WERI-Rb-1 (cell line): ENCODE data around the gene PLA2R1.

ENCODE experiments used
- DNase-seq: peaks from one replicate; pipeline ENCODE4 v3.0.0-alpha.2; 2020
- H3K27ac ChIP-seq: fragments of 250-450 bp; sonication (Bioruptor Pico); 2 replicates; pipeline ENCODE4 v1.5.1; 2020; ENCODE audit warnings: mild to moderate bottlenecking, moderate library complexity
- H3K27me3 ChIP-seq: fragments of 250-450 bp; sonication (Bioruptor Pico); 2 replicates; pipeline ENCODE4 v1.5.1; 2021; ENCODE audit warnings: mild to moderate bottlenecking, low read depth, moderate library complexity; ENCODE audit not compliant: insufficient read depth, severe bottlenecking
- H3K36me3 ChIP-seq: fragments of 250-450 bp; sonication (Bioruptor Pico); 2 replicates; pipeline ENCODE4 v1.5.1; 2020; ENCODE audit warnings: mild to moderate bottlenecking, moderate library complexity
- H3K4me3 ChIP-seq: 2 replicates; pipeline ENCODE4 v1.5.1; 2011; ENCODE audit warnings: low read depth, mild to moderate bottlenecking, control low read depth, low read length
- H3K9me3 ChIP-seq: fragments of 250-450 bp; sonication (Bioruptor Pico); 2 replicates; pipeline ENCODE4 v1.5.1; 2021; ENCODE audit warnings: mild to moderate bottlenecking, moderate library complexity; ENCODE audit not compliant: severe bottlenecking
- TF ChIP-seq, protein P1 (sequence below): IDR thresholded peaks from 2 replicates; pipeline ENCODE4 v1.5.1; 2011; ENCODE audit warnings: low read depth, mild to moderate bottlenecking, control low read depth, inconsistent platforms, low read length

The PLA2R1 gene

DNA sequence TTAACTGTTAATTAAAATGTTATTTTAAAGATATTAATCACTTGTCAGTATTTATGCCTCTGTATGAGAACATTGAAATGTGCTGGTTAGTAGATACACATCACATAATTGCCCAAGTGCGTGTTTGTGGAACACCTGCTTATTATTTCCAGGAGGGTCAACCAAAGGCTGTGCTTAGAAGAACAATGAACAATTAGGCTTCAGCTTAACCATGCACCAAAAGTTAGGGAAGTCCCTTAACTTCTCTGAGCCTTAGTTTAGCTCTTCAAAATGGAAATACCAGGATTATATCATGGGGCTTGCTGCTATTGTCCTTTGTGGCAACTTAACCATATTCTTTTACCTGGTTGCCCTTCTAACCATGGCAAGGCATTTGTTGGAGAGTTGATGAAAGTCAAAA, 43.0 kb upstream of the PLA2R1 start:
- H3K36me3 ChIP-seq: no peaks in the 10 kb centered on the region
- no peak for DNase-seq

DNA sequence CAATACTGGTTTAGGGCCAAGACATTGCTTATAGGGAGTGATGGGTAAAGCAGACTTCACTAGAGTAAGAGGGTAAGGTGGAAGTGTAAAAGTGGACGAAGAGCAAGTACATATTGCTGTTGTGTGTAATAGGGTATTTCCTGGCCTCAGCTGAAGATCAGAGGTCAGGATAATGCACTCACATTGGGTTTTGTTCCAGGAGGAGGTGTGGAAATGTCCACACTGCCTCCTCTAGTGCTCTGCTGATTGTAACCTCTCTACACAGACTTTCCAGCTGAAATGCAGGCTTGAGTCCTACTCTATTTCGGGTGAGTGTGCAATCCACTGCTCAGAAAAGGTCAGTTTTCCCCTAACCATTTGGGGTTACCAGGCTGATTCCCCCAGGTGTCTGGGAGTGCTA, 41.7 kb upstream of the PLA2R1 start:
- no peaks in the 10 kb centered on the region for H3K9me3 ChIP-seq

More for the DNA sequence above, 43.0 kb upstream of the PLA2R1 start:
- Histone ChIP-seq H3K27ac (no peak overlapping the region), H3K27me3 (no peaks in the 10 kb centered on the region), H3K4me3 (no peak overlapping the region), H3K9me3 (no peaks in the 10 kb centered on the region)
- TF ChIP-seq, protein P1, sequence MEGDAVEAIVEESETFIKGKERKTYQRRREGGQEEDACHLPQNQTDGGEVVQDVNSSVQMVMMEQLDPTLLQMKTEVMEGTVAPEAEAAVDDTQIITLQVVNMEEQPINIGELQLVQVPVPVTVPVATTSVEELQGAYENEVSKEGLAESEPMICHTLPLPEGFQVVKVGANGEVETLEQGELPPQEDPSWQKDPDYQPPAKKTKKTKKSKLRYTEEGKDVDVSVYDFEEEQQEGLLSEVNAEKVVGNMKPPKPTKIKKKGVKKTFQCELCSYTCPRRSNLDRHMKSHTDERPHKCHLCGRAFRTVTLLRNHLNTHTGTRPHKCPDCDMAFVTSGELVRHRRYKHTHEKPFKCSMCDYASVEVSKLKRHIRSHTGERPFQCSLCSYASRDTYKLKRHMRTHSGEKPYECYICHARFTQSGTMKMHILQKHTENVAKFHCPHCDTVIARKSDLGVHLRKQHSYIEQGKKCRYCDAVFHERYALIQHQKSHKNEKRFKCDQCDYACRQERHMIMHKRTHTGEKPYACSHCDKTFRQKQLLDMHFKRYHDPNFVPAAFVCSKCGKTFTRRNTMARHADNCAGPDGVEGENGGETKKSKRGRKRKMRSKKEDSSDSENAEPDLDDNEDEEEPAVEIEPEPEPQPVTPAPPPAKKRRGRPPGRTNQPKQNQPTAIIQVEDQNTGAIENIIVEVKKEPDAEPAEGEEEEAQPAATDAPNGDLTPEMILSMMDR: no peak

DNA sequence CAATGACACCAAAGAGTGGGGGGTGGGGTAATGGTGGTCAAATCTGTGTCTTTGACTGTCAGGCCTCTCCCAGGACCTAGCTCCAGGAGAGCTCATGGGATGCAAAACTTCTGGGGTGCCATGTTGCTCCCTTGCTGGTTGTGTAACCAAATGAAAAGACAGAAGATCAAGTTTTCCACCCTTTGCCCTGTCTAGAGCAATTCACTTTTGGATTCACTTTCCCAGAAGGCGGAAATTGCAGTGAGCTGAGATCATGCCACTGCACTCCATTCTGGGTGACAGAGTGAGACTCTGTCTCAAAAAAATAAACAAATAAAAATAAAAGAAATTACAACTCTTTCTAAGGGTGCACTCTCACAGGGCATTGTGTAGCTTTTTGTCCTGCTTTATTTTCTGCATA, 34.9 kb upstream of the PLA2R1 start:
- H3K36me3 ChIP-seq: no peaks in the 10 kb centered on the region
- H3K27me3 ChIP-seq: no peaks in the 10 kb centered on the region
- no peak overlapping the region for H3K4me3 ChIP-seq
- TF ChIP-seq, protein P1: no peak
- H3K9me3 ChIP-seq: peaks cover 2% of the 10 kb centered on the region
- no peak overlapping the region for H3K27ac ChIP-seq
- DNase-seq: no peak

More for the DNA sequence above, 41.7 kb upstream of the PLA2R1 start:
- no peak for DNase-seq
- Histone ChIP-seq H3K4me3 (no peak overlapping the region), H3K27ac (no peak overlapping the region), H3K27me3 (no peaks in the 10 kb centered on the region), H3K36me3 (no peaks in the 10 kb centered on the region)
- TF ChIP-seq, protein P1: no peak

DNA sequence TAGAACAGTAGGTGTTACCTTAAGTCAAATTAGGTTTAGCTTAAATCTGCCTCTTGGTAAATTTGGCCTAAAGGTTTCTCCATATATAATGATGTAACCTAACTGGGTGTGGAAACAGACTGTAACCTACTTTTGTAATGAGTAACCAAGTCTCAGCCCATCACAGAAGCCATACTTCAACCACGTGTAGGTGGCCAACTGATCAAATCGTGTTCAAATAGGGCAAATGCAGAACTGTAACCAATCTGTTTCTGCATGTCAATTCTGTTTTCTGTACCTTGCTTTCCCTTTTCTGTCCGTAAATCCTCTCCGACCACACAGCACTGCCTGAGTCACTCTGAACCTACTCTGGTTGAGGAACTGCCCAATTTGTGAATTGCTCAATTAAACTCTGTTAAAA, 34.0 kb upstream of the PLA2R1 start:
- Histone ChIP-seq H3K27ac (no peak overlapping the region), H3K9me3 (peaks cover 2% of the 10 kb centered on the region), H3K4me3 (no peak overlapping the region), H3K36me3 (no peaks in the 10 kb centered on the region), H3K27me3 (no peaks in the 10 kb centered on the region)
- TF ChIP-seq, protein P1: no peak
- DNase-seq: no peak

DNA sequence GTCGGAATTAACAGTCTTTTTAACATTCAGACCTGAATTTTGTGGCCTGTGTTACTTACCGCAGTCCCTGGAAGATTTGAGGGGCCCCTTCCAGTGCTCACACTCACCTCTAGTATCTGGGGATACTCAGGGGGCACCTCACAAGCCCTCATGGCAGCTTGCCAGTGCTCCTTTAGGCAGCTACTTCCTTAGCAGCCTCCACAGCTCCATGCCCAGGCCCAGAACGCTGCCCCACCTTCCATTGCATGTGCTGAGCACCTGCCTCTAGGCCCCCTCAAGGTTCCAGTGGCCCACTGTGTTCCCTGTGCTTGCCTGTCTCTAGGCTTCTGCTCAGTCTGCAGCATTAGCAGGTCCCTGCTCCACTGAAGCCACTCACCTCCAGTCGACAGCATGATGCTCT, 30.0 kb upstream of the PLA2R1 start:
- no peak overlapping the region for H3K27ac ChIP-seq
- no peaks in the 10 kb centered on the region for H3K27me3 ChIP-seq
- DNase-seq: no peak
- H3K36me3 ChIP-seq: no peaks in the 10 kb centered on the region
- TF ChIP-seq, protein P1: no peak
- H3K4me3 ChIP-seq: no peak overlapping the region
- peaks cover 15% of the 10 kb centered on the region for H3K9me3 ChIP-seq

DNA sequence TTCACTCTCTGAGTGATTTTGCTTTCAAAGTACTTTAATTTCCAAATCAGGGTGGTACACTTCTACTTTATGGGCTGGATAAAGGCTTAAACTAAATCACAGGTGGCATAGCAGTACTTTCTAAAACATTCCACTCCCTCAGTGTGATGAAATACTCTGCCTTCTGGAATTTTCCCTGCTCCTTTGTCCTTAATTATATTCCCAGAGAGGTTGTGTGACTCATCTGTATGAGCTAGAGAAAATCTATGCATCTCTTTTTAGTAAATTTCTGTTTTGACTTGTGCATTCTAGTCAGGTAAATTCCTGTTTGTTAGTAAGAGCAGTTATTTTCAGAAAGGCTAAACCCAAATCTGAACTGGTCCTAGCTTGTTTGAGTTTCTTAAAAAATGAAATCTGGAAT, 29.0 kb upstream of the PLA2R1 start:
- no peak overlapping the region for H3K27ac ChIP-seq
- no peak overlapping the region for H3K4me3 ChIP-seq
- TF ChIP-seq, protein P1: no peak
- H3K27me3 ChIP-seq: no peaks in the 10 kb centered on the region
- no peaks in the 10 kb centered on the region for H3K36me3 ChIP-seq
- H3K9me3 ChIP-seq: peaks cover 21% of the 10 kb centered on the region
- no peak for DNase-seq
